GM21515 (cell line): ENCODE results near the gene ANKRD33B.

Experiments
- ATAC-seq: cut with Tn5 transposase; IDR thresholded peaks from one replicate; pipeline ENCODE4 v1.9.1; 2021; ENCODE audit not compliant: unreplicated experiment

Gene ANKRD33B

GRCh38 chr5:10671041-10672008 lies 107.5 kb downstream of the ANKRD33B start:
- no peak for ATAC-seq

GRCh38 chr5:10672146-10673016 lies 108.5 kb downstream of the ANKRD33B start:
- ATAC-seq = no peak

GRCh38 chr5:10673017-10673389 lies 109.1 kb downstream of the ANKRD33B start:
- ATAC-seq = no peak

GRCh38 chr5:10673407-10673806 lies 109.5 kb downstream of the ANKRD33B start:
- ATAC-seq = no peak

GRCh38 chr5:10674096-10674495 lies 110.2 kb downstream of the ANKRD33B start:
- ATAC-seq = no peak

- no peak for ATAC-seq
Measured at GRCh38 chr5:10674582-10674981, 110.7 kb downstream of the ANKRD33B start.

GRCh38 chr5:10675177-10675700 lies 111.4 kb downstream of the ANKRD33B start:
- ATAC-seq = no peak

GRCh38 chr5:10676224-10676623 lies 112.4 kb downstream of the ANKRD33B start:
- no peak for ATAC-seq

- no peak for ATAC-seq
Measured at GRCh38 chr5:10676946-10677345, 113.1 kb downstream of the ANKRD33B start.

- no peak for ATAC-seq
Measured at GRCh38 chr5:10677533-10677932, 113.7 kb downstream of the ANKRD33B start.

GRCh38 chr5:10678244-10678643 lies 114.4 kb downstream of the ANKRD33B start:
- ATAC-seq = no peak

GRCh38 chr5:10679336-10679988 lies 115.6 kb downstream of the ANKRD33B start:
- ATAC-seq = no peak

- ATAC-seq = no peak
Measured at GRCh38 chr5:10680876-10681481, 117.1 kb downstream of the ANKRD33B start.

- no peak for ATAC-seq
Measured at GRCh38 chr5:10681731-10682679, 118.1 kb downstream of the ANKRD33B start.

- ATAC-seq = no peak
Measured at GRCh38 chr5:10682801-10683525, 119.1 kb downstream of the ANKRD33B start.

GRCh38 chr5:10684303-10685086 lies 120.6 kb downstream of the ANKRD33B start:
- ATAC-seq = peak; percentile 59

- peak; percentile 73 for ATAC-seq
Measured at GRCh38 chr5:10685115-10685521, 121.2 kb downstream of the ANKRD33B start.

GRCh38 chr5:10686890-10687289 lies 123.0 kb downstream of the ANKRD33B start:
- no peak for ATAC-seq
